GM18858 (cell line): Measurements from ENCODE around the gene ELOVL5.
A peak's percentile ranks its signal among the peaks of the same experiment; 100 is the strongest.

ENCODE experiments used
- ATAC-seq: cut with Tn5 transposase; IDR thresholded peaks from one replicate; pipeline ENCODE4 v1.9.1; 2021; ENCODE audit not compliant: unreplicated experiment

ELOVL5 gene

GRCh38 chr6:53280207-53280606 lies 68.5 kb downstream of the ELOVL5 start:
- no peak for ATAC-seq

DNA sequence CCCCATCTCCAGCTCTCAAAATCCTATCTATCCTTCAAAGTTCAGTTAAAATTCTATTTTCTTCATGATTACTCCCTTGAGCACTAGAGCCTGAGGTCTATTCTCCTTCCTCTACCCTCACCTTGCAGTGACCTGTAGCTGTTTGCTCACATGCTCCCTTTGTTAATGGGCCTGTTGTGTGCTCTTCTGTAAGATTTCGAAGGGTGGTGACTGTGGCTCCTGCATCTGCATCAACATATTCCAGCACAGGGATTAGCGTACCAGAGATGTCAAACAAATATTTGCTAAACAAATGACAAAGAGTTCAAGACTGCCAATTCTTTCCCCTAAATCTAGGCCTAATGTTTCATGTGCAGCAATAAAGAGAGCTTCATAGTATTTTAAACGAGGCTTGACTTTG lies 69.5 kb downstream of the ELOVL5 start:
- ATAC-seq, result no peak

DNA sequence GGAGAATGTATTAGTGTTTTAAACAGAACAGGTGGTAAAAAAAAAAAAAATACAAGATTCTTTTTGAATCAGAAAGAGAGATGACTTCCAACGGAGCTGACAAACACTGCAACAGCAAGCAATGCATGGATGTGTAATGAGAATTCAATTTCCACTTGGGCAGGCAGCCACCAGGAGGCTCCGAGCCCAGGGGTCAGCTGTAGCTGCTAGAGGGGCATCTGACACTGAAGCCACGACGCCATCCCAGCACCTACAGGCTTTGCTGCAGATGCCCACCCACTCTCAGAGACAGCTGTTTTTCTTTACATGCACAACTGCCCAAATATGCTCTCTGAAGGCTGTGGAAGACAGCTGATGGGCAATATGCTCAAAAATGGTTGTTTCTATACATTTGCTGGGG lies 75.4 kb downstream of the ELOVL5 start:
- no peak for ATAC-seq

- no peak for ATAC-seq
Measured at GRCh38 chr6:53269827-53270226, 78.9 kb downstream of the ELOVL5 start.

GRCh38 chr6:53268858-53269608 lies 79.7 kb downstream of the ELOVL5 start:
- no peak for ATAC-seq

GRCh38 chr6:53266553-53267090 lies 82.1 kb downstream of the ELOVL5 start:
- no peak for ATAC-seq

GRCh38 chr6:53264915-53265607 lies 83.7 kb downstream of the ELOVL5 start:
- no peak for ATAC-seq

DNA sequence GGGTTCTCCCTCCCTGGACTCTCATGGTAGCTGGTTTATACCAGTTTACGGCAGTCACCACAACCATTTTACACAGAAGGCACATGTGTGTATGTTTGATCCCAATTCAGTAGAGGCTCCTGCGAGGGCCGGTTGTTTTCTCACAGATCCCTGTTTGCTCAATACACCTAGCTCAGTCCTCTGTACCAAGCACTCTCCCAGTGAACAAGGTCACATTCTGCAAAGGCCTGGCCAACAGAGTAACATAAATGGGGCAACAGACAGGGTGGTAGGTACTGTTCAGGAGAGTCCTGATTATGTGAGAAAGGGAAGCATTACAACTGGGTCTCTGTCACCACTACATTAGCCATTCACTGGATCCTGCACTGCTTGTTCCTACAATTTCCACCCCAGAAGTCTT lies 84.4 kb downstream of the ELOVL5 start:
- ATAC-seq, result no peak

DNA sequence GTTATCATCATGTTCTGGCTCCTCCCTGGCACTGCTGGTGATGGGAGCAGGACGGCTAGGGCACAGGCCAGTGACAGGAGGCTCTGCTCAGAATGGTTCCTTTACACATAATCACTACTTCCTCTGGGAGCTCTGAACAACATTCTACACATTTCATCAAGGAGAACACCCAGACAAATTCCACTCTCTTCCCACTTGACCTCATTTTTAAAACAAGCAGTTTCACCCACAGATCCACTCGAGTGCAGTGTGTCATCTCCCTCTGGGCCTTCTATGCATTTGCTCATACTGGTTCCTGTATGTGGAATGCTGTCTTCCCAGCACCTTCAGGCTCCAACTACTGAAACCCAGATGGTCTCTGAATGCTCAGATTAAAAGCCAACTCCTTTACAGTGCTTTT lies 84.8 kb downstream of the ELOVL5 start:
- no peak for ATAC-seq

GRCh38 chr6:53259860-53260580 lies 88.7 kb downstream of the ELOVL5 start:
- no peak for ATAC-seq

GRCh38 chr6:53258774-53259155 lies 90.0 kb downstream of the ELOVL5 start:
- ATAC-seq, result no peak

DNA sequence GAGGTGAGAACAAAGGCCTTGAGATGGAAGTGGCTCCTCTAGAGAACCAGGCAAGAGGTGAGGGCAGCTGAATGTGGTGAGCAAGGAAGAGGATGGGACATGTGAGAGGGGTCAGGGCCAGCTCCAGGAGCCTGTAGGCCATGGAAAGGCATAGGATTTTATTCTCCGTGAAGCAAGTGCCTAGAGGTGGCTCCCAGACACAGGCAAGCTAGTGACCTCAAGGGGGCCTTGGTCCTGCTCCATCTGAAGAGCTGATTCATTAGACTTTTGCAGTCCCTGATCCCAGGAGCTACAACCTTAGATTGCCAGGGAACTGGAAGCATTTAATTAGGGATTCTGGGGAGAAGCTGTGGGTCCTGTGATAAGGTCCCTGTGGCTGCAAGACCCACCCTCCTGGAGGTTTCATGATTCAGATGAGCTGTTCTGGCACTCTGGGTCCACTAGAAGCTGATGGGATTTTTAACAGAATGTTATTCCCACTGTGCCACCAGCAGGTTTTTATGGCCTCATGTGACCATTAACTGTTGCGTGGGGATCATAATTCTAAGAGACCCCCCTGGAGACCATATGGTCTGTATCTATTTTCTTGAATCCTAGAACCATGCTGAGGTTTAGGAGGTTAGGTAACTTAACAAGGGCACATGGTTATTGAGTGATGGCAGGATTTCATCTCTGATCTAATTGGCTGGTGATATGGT lies 90.5 kb downstream of the ELOVL5 start:
- ATAC-seq, result no peak

DNA sequence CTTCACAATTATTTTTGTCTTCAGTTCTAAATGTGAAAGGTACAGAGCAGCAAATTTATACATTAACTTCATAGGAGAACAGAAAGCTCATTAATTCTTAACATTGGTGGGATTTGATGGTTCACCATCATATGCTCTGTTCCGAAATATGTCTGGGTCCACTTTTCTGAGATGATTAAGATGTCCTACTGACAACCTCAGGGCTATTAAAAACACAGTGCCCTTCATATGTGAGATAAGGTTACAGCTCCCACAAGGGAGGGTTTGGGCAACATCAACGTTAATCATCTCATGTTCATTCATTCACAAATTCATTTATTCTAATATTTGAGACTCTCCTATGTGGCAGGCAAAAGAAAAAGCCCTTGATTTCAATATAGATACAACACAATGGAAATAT lies 91.2 kb downstream of the ELOVL5 start:
- no peak for ATAC-seq

- ATAC-seq, result no peak
Measured at GRCh38 chr6:53257001-53257400, 91.7 kb downstream of the ELOVL5 start.

GRCh38 chr6:53252177-53252692 lies 96.5 kb downstream of the ELOVL5 start:
- no peak for ATAC-seq

DNA sequence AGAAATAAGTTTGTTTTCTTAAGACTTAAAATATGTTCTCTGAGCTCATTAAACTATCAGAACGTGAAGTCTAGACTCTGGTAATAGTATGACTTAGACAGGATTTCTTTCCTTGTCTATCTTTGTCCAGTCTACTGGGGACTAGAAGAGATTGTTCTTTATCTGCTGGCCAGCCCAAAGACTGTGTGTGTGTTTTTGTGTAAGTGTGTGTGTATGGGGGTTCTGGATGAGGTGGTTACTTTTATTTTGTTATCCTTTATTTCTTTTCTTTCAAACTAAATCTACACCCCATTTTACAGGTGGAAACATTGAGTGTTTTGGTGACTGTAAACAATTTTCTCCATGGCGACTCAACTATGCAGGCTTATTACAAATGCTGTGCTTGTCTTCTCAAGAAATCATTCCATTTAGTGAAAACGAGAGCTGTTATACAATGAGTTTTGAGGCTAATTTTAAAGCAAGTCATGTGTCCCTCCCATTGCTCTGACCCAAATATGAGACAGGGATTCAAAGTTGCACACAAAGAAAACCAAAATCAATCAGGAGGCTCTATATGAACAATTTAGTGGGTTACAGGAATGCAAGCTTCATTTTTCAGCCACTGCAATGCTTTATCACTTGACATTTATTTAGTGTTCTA lies 97.6 kb downstream of the ELOVL5 start:
- no peak for ATAC-seq

DNA sequence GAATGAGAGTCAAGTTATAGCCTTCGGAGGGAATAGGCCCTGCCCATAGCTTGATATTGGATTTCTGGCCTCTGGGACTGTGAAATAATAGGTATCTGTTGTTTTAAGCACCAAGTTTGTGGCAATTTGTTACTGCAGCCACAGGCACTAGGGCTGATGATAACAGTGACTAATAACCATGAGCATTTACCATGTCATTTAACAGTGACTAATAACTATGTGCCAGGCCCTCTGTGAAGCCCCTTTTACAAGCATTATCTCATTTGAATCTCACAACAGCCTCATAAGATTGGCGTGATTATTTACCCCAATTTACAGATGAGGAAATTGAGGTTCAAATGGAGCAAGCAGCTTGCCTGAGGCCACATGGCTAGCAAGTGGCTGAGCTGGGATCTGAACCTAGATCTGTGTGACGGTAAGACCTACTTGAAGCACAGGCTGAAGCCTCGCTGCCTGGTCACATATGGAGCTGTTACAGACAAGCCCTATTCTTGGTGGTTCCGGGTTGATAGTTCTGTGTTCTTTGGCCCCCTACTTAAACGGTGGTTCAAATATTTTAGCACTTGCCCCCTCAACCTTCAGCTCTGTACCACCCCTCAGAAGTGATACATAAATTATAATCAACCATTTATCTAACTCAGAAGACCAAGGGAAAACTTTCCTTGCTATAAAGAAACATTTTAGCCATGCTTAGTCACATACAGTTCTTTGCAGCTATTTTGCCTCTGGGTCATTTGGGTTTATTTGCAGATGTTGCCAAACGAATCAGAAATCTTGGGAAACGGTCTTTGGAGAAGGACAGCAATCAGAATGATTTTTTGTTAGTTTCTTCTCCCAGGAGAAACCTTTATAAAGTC lies 98.3 kb downstream of the ELOVL5 start:
- ATAC-seq, result no peak

GRCh38 chr6:53246924-53247323 lies 101.8 kb downstream of the ELOVL5 start:
- ATAC-seq, result no peak

DNA sequence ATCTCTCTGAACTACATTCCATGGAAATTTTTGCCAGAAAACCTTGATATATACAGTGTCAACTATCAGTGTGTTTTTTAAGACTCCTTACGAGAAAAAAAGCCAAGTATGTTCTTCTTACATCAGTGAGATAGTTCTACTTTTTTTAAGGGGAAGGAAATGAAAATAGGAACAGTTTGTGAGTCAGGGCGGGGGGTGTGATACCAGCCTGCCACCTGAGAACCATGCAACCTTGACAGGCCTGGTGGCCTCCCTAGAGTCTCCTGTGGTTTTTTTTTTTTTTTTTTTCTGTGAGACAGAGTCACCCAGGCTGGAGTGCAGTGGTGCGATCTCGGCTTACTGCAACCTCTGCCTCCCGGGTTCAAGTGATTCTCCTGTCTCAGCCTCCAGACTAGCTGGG lies 103.8 kb downstream of the ELOVL5 start:
- ATAC-seq, result peak; percentile 79
